ENCODE measurements around the gene SHISAL2A.

- no peak for TF ChIP-seq CBX5 (CRISPR knock-in tag; IDR thresholded peaks at IDR 0.05; ENCODE audit: borderline replicate concordance)
- TF ChIP-seq, protein P1, sequence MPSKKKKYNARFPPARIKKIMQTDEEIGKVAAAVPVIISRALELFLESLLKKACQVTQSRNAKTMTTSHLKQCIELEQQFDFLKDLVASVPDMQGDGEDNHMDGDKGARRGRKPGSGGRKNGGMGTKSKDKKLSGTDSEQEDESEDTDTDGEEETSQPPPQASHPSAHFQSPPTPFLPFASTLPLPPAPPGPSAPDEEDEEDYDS (CRISPR knock-in tag; IDR thresholded peaks at IDR 0.05), result no peak
- no peak for TF ChIP-seq ZSCAN29 (CRISPR knock-in tag; conservative IDR thresholded peaks at IDR 0.05)
- TF ChIP-seq JUND (CRISPR knock-in tag; IDR thresholded peaks at IDR 0.05), result no peak
- TF ChIP-seq ZBTB7A (CRISPR knock-in tag; IDR thresholded peaks at IDR 0.05), result no peak
- no peak for TF ChIP-seq ZNF431 (CRISPR knock-in tag; IDR thresholded peaks at IDR 0.05; ENCODE audit: borderline replicate concordance, low read depth)
Observed at GRCh38 chr1:52588027-52588426, 44.9 kb upstream of the SHISAL2A start.

All from HepG2 (cell line).